ENCODE measurements around the gene ADARB2. TPM values are rescaled to one million over a fixed set of nuclear protein-coding genes. Genes with fewer than 3 reads are reported as not detected.

The ADARB2 gene
- total and polyA plus RNA-seq, 2 donors (not counting 1 experiment from before 2014, with no cell fraction given): not detected

- H3K36me3 ChIP-seq (ENCODE audit: control insufficient read depth, insufficient read depth, low read length): no peaks in the 10 kb centered on the region
- no peak overlapping the region for H2AFZ ChIP-seq (ENCODE audit: low read length)
- no peaks in the 10 kb centered on the region for H4K20me1 ChIP-seq (ENCODE audit: control insufficient read depth, extremely low read depth, insufficient read depth, low read length)
- no peak overlapping the region for H3K4me3 ChIP-seq (replicated peaks in 1 of 4; ENCODE audit: control extremely low read depth in 1 of 4, insufficient read depth in 1 of 4, low read depth in 3 of 4, low read length in 4 of 4)
- no peak overlapping the region for H3K27ac ChIP-seq (ENCODE audit: insufficient read depth, low read length)
- H3K4me1 ChIP-seq (ENCODE audit: control insufficient read depth, extremely low read depth, insufficient read depth, low read length): no peaks in the 10 kb centered on the region
- no peaks in the 10 kb centered on the region for H3K27me3 ChIP-seq (ENCODE audit: control insufficient read depth, insufficient read depth, low read length)
- no peak for DNase-seq (ENCODE audit: low read depth in 2 of 2)
- no peaks in the 10 kb centered on the region for H3K9me3 ChIP-seq (ENCODE audit: control insufficient read depth, insufficient read depth, low read depth, low read length)
- H3K9ac ChIP-seq (ENCODE audit: insufficient read depth, low read length): no peak overlapping the region
- no peaks in the 10 kb centered on the region for H3K79me2 ChIP-seq (ENCODE audit: control insufficient read depth, insufficient read depth, low read length)
- H3K4me2 ChIP-seq (ENCODE audit: extremely low read depth, insufficient read depth, low read length): no peak overlapping the region
- no peak for TF ChIP-seq EZH2 (IDR thresholded peaks at IDR 0.05; ENCODE audit: low read length, missing control alignments)
- TF ChIP-seq, protein P1, sequence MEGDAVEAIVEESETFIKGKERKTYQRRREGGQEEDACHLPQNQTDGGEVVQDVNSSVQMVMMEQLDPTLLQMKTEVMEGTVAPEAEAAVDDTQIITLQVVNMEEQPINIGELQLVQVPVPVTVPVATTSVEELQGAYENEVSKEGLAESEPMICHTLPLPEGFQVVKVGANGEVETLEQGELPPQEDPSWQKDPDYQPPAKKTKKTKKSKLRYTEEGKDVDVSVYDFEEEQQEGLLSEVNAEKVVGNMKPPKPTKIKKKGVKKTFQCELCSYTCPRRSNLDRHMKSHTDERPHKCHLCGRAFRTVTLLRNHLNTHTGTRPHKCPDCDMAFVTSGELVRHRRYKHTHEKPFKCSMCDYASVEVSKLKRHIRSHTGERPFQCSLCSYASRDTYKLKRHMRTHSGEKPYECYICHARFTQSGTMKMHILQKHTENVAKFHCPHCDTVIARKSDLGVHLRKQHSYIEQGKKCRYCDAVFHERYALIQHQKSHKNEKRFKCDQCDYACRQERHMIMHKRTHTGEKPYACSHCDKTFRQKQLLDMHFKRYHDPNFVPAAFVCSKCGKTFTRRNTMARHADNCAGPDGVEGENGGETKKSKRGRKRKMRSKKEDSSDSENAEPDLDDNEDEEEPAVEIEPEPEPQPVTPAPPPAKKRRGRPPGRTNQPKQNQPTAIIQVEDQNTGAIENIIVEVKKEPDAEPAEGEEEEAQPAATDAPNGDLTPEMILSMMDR (conservative IDR thresholded peaks at IDR 0.05 in 1 of 2, IDR thresholded peaks at IDR 0.05 in 1 of 2; ENCODE audit: low read depth in 1 of 2, low read length in 2 of 2): no peak
Observed at GRCh38 chr10:1726861-1727260, 10.5 kb downstream of the ADARB2 start.

DNA sequence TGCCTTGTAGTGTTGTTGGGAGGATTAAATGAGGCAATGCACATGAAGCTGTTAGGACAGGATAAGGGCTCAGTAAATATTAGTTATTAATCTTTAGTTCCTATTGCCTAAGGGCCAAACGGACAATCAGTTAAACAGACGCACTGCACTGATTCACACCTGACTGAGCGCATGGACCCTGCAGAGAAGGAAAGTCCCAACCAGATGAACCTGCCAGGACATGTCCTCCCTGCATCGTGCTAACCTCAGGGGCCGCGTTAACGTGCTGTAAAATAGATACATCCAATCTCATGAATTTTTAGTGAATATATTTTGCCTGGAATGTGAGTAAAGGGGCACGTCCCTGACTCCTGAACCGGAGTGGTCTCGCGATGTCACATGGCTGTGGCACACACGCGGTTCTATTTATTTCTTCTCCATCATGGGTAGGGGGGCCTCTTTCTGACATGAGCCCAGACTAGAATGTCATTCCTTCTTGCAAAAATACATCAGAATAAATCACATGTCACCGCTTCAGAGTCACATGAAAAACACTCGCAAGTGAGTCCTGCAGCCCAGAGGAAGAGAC, 12.3 kb downstream of the ADARB2 start:
- Histone ChIP-seq H3K79me2 (ENCODE audit: control insufficient read depth, insufficient read depth, low read length) (no peaks in the 10 kb centered on the region), H2AFZ (ENCODE audit: low read length) (no peak overlapping the region), H3K4me2 (ENCODE audit: extremely low read depth, insufficient read depth, low read length) (no peak overlapping the region), H3K36me3 (ENCODE audit: control insufficient read depth, insufficient read depth, low read length) (no peaks in the 10 kb centered on the region), H3K4me3 (replicated peaks in 1 of 4; ENCODE audit: control extremely low read depth in 1 of 4, insufficient read depth in 1 of 4, low read depth in 3 of 4, low read length in 4 of 4) (no peak overlapping the region), H3K27ac (ENCODE audit: insufficient read depth, low read length) (no peak overlapping the region), H3K9ac (ENCODE audit: insufficient read depth, low read length) (no peak overlapping the region), H4K20me1 (ENCODE audit: control insufficient read depth, extremely low read depth, insufficient read depth, low read length) (no peaks in the 10 kb centered on the region), H3K9me3 (ENCODE audit: control insufficient read depth, insufficient read depth, low read depth, low read length) (no peaks in the 10 kb centered on the region), H3K4me1 (ENCODE audit: control insufficient read depth, extremely low read depth, insufficient read depth, low read length) (no peaks in the 10 kb centered on the region), H3K27me3 (ENCODE audit: control insufficient read depth, insufficient read depth, low read length) (no peaks in the 10 kb centered on the region)
- no peak for TF ChIP-seq EZH2 (IDR thresholded peaks at IDR 0.05; ENCODE audit: low read length, missing control alignments)
- TF ChIP-seq, protein P1 (conservative IDR thresholded peaks at IDR 0.05 in 1 of 2, IDR thresholded peaks at IDR 0.05 in 1 of 2; ENCODE audit: low read depth in 1 of 2, low read length in 2 of 2): no peak
- no peak for DNase-seq (ENCODE audit: low read depth in 2 of 2)

GRCh38 chr10:1716839-1717238, 20.5 kb downstream of the ADARB2 start:
- no peaks in the 10 kb centered on the region for H4K20me1 ChIP-seq (ENCODE audit: control insufficient read depth, extremely low read depth, insufficient read depth, low read length)
- H3K4me3 ChIP-seq (replicated peaks in 1 of 4; ENCODE audit: control extremely low read depth in 1 of 4, insufficient read depth in 1 of 4, low read depth in 3 of 4, low read length in 4 of 4): no peak overlapping the region
- no peak overlapping the region for H3K4me2 ChIP-seq (ENCODE audit: extremely low read depth, insufficient read depth, low read length)
- no peaks in the 10 kb centered on the region for H3K9me3 ChIP-seq (ENCODE audit: control insufficient read depth, insufficient read depth, low read depth, low read length)
- DNase-seq (ENCODE audit: low read depth in 2 of 2): no peak
- H3K9ac ChIP-seq (ENCODE audit: insufficient read depth, low read length): no peak overlapping the region
- TF ChIP-seq, protein P1 (conservative IDR thresholded peaks at IDR 0.05 in 1 of 2, IDR thresholded peaks at IDR 0.05 in 1 of 2; ENCODE audit: low read depth in 1 of 2, low read length in 2 of 2): no peak
- TF ChIP-seq EZH2 (IDR thresholded peaks at IDR 0.05; ENCODE audit: low read length, missing control alignments): no peak
- no peak overlapping the region for H3K27ac ChIP-seq (ENCODE audit: insufficient read depth, low read length)
- no peaks in the 10 kb centered on the region for H3K36me3 ChIP-seq (ENCODE audit: control insufficient read depth, insufficient read depth, low read length)
- H3K79me2 ChIP-seq (ENCODE audit: control insufficient read depth, insufficient read depth, low read length): no peaks in the 10 kb centered on the region
- no peaks in the 10 kb centered on the region for H3K27me3 ChIP-seq (ENCODE audit: control insufficient read depth, insufficient read depth, low read length)
- no peaks in the 10 kb centered on the region for H3K4me1 ChIP-seq (ENCODE audit: control insufficient read depth, extremely low read depth, insufficient read depth, low read length)
- no peak overlapping the region for H2AFZ ChIP-seq (ENCODE audit: low read length)
